Measurements from ENCODE around the gene NUDT7. TPM values are rescaled to one million over a fixed set of nuclear protein-coding genes. Genes with fewer than 3 reads are reported as not detected.

NUDT7 gene
- total RNA-seq, 1 donor, result 5.1 TPM

DNA sequence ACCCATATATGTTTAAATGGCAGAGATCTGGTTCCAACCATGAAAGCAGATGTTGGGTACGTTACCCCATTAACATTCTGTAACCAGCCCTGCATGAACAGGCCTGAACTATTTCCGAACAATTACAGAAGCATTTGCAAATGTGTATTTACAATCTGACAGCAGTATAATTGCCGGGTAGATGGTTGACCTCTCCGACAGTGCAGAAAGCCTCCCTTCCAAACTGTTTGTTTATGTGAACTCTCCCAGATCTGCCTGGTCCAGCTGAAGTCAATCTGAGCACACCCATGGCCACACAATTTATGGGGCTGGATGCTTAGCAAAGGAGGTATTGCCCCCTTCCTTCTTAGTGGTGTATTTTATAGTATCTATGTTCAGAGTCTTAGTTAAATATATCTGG is 21.8 kb downstream of the NUDT7 start:
- no peak for DNase-seq (ENCODE audit: insufficient read length, low spot score, missing footprints)

DNA sequence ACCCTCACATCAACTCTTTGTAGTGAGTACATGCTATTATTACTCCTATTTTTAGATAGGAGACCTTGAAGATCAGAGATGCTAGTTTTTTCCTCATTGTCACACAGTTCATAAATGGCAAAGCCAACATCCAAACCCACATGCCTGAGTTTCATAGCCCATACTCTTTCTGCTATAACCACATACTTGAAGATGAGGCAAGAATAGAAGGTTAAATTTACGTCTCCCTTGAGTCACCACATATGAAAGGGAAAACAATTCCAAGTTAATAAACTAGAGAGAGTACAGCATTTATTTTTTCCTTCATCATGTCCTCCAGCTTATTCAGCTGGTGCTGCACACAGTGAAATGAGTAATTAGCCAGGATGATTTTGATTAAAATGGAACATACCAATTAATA is 23.7 kb downstream of the NUDT7 start:
- no peaks in the 10 kb centered on the region for H3K4me1 ChIP-seq (ENCODE audit: insufficient read depth, low read length)
- H3K36me3 ChIP-seq (ENCODE audit: insufficient read depth, low read length), result no peaks in the 10 kb centered on the region
- no peaks in the 10 kb centered on the region for H3K9me3 ChIP-seq (ENCODE audit: low read depth, low read length)
- TF ChIP-seq, protein P1, sequence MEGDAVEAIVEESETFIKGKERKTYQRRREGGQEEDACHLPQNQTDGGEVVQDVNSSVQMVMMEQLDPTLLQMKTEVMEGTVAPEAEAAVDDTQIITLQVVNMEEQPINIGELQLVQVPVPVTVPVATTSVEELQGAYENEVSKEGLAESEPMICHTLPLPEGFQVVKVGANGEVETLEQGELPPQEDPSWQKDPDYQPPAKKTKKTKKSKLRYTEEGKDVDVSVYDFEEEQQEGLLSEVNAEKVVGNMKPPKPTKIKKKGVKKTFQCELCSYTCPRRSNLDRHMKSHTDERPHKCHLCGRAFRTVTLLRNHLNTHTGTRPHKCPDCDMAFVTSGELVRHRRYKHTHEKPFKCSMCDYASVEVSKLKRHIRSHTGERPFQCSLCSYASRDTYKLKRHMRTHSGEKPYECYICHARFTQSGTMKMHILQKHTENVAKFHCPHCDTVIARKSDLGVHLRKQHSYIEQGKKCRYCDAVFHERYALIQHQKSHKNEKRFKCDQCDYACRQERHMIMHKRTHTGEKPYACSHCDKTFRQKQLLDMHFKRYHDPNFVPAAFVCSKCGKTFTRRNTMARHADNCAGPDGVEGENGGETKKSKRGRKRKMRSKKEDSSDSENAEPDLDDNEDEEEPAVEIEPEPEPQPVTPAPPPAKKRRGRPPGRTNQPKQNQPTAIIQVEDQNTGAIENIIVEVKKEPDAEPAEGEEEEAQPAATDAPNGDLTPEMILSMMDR (IDR thresholded peaks at IDR 0.05; ENCODE audit: extremely low read depth, low read depth, low read length), result no peak
- no peaks in the 10 kb centered on the region for H4K20me1 ChIP-seq (ENCODE audit: insufficient read depth, low read length)
- H3K27me3 ChIP-seq (ENCODE audit: insufficient read depth, low read length), result no peaks in the 10 kb centered on the region
- H3K4me3 ChIP-seq (ENCODE audit: insufficient read depth, low read length), result no peak overlapping the region
- H3K27ac ChIP-seq (ENCODE audit: low read depth, low read length), result no peak overlapping the region
- DNase-seq (ENCODE audit: insufficient read length, low spot score, missing footprints), result no peak
- H3K79me2 ChIP-seq (ENCODE audit: insufficient read depth, low read length), result no peaks in the 10 kb centered on the region
- H3K4me2 ChIP-seq (ENCODE audit: insufficient read depth, low read length), result no peak overlapping the region
- no peak overlapping the region for H2AFZ ChIP-seq (ENCODE audit: low read length)

More for the DNA sequence above, 21.8 kb downstream of the NUDT7 start:
- no peaks in the 10 kb centered on the region for H3K36me3 ChIP-seq (ENCODE audit: insufficient read depth, low read length)
- H3K27ac ChIP-seq (ENCODE audit: low read depth, low read length), result no peak overlapping the region
- no peaks in the 10 kb centered on the region for H3K9me3 ChIP-seq (ENCODE audit: low read depth, low read length)
- no peaks in the 10 kb centered on the region for H4K20me1 ChIP-seq (ENCODE audit: insufficient read depth, low read length)
- no peak overlapping the region for H3K4me2 ChIP-seq (ENCODE audit: insufficient read depth, low read length)
- no peaks in the 10 kb centered on the region for H3K79me2 ChIP-seq (ENCODE audit: insufficient read depth, low read length)
- TF ChIP-seq, protein P1 (IDR thresholded peaks at IDR 0.05; ENCODE audit: extremely low read depth, low read depth, low read length), result no peak
- H2AFZ ChIP-seq (ENCODE audit: low read length), result no peak overlapping the region
- H3K27me3 ChIP-seq (ENCODE audit: insufficient read depth, low read length), result no peaks in the 10 kb centered on the region
- H3K4me1 ChIP-seq (ENCODE audit: insufficient read depth, low read length), result no peaks in the 10 kb centered on the region
- H3K4me3 ChIP-seq (ENCODE audit: insufficient read depth, low read length), result no peak overlapping the region

DNA sequence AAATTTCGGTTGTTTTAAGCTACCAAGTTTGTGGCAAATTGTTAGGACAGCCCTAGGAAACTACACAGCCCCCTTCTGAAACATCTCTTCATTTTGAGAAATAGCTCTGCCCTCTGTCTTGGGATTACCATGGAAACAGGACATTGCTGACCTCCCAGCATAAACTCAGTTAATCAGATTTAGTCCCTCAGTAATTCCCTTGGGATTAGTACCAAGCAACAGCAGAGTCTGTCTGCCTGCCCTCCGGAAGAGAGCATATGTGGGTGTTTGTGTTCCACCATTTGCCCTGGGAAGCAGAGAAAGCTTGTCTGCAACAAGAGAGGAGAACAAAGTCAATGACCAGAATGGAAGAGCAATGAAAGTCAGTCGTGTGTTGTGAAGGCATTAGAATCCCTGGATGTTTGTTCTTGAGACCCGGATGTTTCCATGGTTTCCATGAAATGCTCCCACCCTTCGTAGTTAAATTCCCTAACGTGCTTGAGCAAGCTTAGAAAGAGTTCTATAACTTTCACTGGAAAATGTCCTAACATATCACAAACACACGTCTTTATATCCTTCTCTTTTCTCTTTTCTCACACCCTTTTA is 26.2 kb downstream of the NUDT7 start:
- Histone ChIP-seq H3K27ac (ENCODE audit: low read depth, low read length) (no peak overlapping the region), H3K4me3 (ENCODE audit: insufficient read depth, low read length) (no peak overlapping the region), H3K4me1 (ENCODE audit: insufficient read depth, low read length) (no peaks in the 10 kb centered on the region), H3K27me3 (ENCODE audit: insufficient read depth, low read length) (no peaks in the 10 kb centered on the region), H3K9me3 (ENCODE audit: low read depth, low read length) (no peaks in the 10 kb centered on the region), H2AFZ (ENCODE audit: low read length) (no peak overlapping the region), H3K79me2 (ENCODE audit: insufficient read depth, low read length) (no peaks in the 10 kb centered on the region), H3K4me2 (ENCODE audit: insufficient read depth, low read length) (no peak overlapping the region), H3K36me3 (ENCODE audit: insufficient read depth, low read length) (no peaks in the 10 kb centered on the region), H4K20me1 (ENCODE audit: insufficient read depth, low read length) (no peaks in the 10 kb centered on the region)
- TF ChIP-seq, protein P1 (IDR thresholded peaks at IDR 0.05; ENCODE audit: extremely low read depth, low read depth, low read length), result no peak
- DNase-seq (ENCODE audit: insufficient read length, low spot score, missing footprints), result no peak

DNA sequence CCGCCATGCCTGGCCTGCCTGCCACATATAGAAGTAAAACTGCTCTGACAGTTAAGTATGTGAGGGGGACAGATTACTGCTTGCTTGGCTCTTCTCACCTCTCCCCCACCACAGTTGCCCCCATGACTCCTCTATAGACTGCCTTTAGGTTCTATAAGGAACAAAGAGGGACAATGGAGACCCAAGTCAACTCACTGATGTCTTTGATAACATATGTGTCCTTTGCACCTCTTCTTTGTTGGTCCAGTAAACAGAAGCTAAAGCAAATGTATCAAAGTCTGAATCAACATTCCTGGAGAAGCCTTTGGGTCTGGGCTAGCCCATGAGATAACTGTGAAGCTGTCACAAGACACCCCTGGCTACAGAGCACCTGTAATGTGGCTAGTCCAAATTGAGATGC is 27.1 kb downstream of the NUDT7 start:
- Histone ChIP-seq H3K4me3 (ENCODE audit: insufficient read depth, low read length) (no peak overlapping the region), H3K36me3 (ENCODE audit: insufficient read depth, low read length) (no peaks in the 10 kb centered on the region), H3K79me2 (ENCODE audit: insufficient read depth, low read length) (no peaks in the 10 kb centered on the region), H3K4me1 (ENCODE audit: insufficient read depth, low read length) (no peaks in the 10 kb centered on the region), H3K27me3 (ENCODE audit: insufficient read depth, low read length) (no peaks in the 10 kb centered on the region), H3K4me2 (ENCODE audit: insufficient read depth, low read length) (no peak overlapping the region), H4K20me1 (ENCODE audit: insufficient read depth, low read length) (no peaks in the 10 kb centered on the region), H3K9me3 (ENCODE audit: low read depth, low read length) (no peaks in the 10 kb centered on the region), H3K27ac (ENCODE audit: low read depth, low read length) (no peak overlapping the region), H2AFZ (ENCODE audit: low read length) (no peak overlapping the region)
- TF ChIP-seq, protein P1 (IDR thresholded peaks at IDR 0.05; ENCODE audit: extremely low read depth, low read depth, low read length), result no peak
- no peak for DNase-seq (ENCODE audit: insufficient read length, low spot score, missing footprints)
